ENCODE data around the gene SPATA24. TPM values are rescaled to one million over a fixed set of nuclear protein-coding genes. Genes with fewer than 3 reads are reported as not detected.

The SPATA24 gene
- total RNA-seq, 1 experiment from 2014 or later = 18.7 TPM

Other genes with a start within 250 kb of the SPATA24 start
- 60.4 TPM in 2 replicates for gene SIL1, start 205.7 kb downstream of the SPATA24 start, total RNA-seq (2014; rRNA removed; shearing (Covaris generic))
- 333 and 368 TPM in 2 replicates for gene MATR3, start 110.3 kb downstream of the SPATA24 start, total RNA-seq (2014; rRNA removed; shearing (Covaris generic))
- gene PAIP2, start 62.2 kb downstream of the SPATA24 start, total RNA-seq (2014; rRNA removed; shearing (Covaris generic)) = 88.1 and 89.9 TPM in 2 replicates
- not detected in 2 replicates for gene SLC23A1, start 20.8 kb downstream of the SPATA24 start, total RNA-seq (2014; rRNA removed; shearing (Covaris generic))
- gene MZB1, start 14.2 kb downstream of the SPATA24 start, total RNA-seq (2014; rRNA removed; shearing (Covaris generic)) = not detected in 2 replicates
- 0.17 and 0.53 TPM in 2 replicates for gene PROB1, start 9.0 kb downstream of the SPATA24 start, total RNA-seq (2014; rRNA removed; shearing (Covaris generic))
- gene DNAJC18, start 35.4 kb upstream of the SPATA24 start, total RNA-seq (2014; rRNA removed; shearing (Covaris generic)) = 6.4 and 8.2 TPM in 2 replicates
- gene ECSCR, start 58.7 kb upstream of the SPATA24 start, total RNA-seq (2014; rRNA removed; shearing (Covaris generic)) = 0.62 and 1.8 TPM in 2 replicates
- gene SMIM33, start 66.9 kb upstream of the SPATA24 start, total RNA-seq (2014; rRNA removed; shearing (Covaris generic)) = not detected in 2 replicates
- 32.2 and 39.0 TPM in 2 replicates for gene STING1, start 78.7 kb upstream of the SPATA24 start, total RNA-seq (2014; rRNA removed; shearing (Covaris generic))
- 120 and 131 TPM in 2 replicates for gene UBE2D2, start 157.2 kb upstream of the SPATA24 start, total RNA-seq (2014; rRNA removed; shearing (Covaris generic))
- 162 and 189 TPM in 2 replicates for gene CXXC5, start 244.3 kb upstream of the SPATA24 start, total RNA-seq (2014; rRNA removed; shearing (Covaris generic))

All from A172 (cell line).